GM12878 (cell line): ENCODE data around the gene DLL1. TPM values are rescaled to one million over a fixed set of nuclear protein-coding genes. Genes with fewer than 3 reads are reported as not detected.

ENCODE experiments used
- ATAC-seq: fragments of 200-7000 bp; cut with Tn5 transposase; 3 replicates; pipeline ENCODE4 v1.9.1; 2020; ENCODE audit warnings: mild to moderate bottlenecking, moderate library complexity
- BruUV-seq: library from RNA; stranded (reverse); fragments of 400-500 nt; replicated peaks from 2 replicates; lab custom pipeline; 2021; lab: Mats Ljungman, UMichigan
- CTCF ChIA-PET: fragments of 300-600 bp; sonication (Branson Sonifier 250); formaldehyde crosslinking; extraction: SDS; loops from one replicate; lab custom pipeline; 2021; ENCODE audit warnings: inconsistent platforms; lab: Yijun Ruan, JAX
- POLR2A ChIA-PET: fragments of 350-600 bp; formaldehyde crosslinking; extraction: SDS; loops from one replicate; lab custom pipeline; 2021; ENCODE audit warnings: inconsistent platforms; lab: Charles Lee
- RAD21 ChIA-PET: fragments of 300-600 bp; sonication (Branson Sonifier 250); formaldehyde crosslinking; loops from one replicate; lab custom pipeline; 2023; ENCODE audit warnings: antibody characterized with exemption; ENCODE audit not compliant: unreplicated experiment; lab: Charles Lee
- SMC1A ChIA-PET: fragments of 300-600 bp; sonication (Branson Sonifier 250); formaldehyde crosslinking; loops from one replicate; lab custom pipeline; 2023; ENCODE audit not compliant: unreplicated experiment, uncharacterized antibody; lab: Charles Lee
- DNase-seq: peaks from one replicate; pipeline ENCODE4 v3.0.0-alpha.2; 2011; ENCODE audit warnings: low read depth, low spot score
- FAIRE-seq: peaks from 3 replicates; lab custom pipeline; 2011; peaks lifted over from hg19 to GRCh38; lab: Jason Lieb, UNC
- H2AFZ ChIP-seq: 2 replicates; pipeline ENCODE4 v1.6.0; 2011; ENCODE audit warnings: low read depth, low read length, control low read depth; ENCODE audit not compliant: control insufficient read depth
- H3K27ac ChIP-seq: 2 replicates; pipeline ENCODE4 v1.5.1; 2011; ENCODE audit warnings: control low read depth; ENCODE audit not compliant: control insufficient read depth, insufficient read depth
- H3K27me3 ChIP-seq, 2 experiments: replicated peaks in 1 of 2; 2 replicates each; pipeline versions ENCODE4 v1.6.0 to v1.6.1; 2011; ENCODE audit warnings: low read length in 1 of 2; ENCODE audit not compliant: control insufficient read depth in 2 of 2, insufficient read depth in 2 of 2
- H3K36me3 ChIP-seq, 2 experiments: 2 replicates each; pipeline ENCODE4 v1.5.1; 2011; ENCODE audit warnings: low read length in 1 of 2; ENCODE audit not compliant: control insufficient read depth in 2 of 2, insufficient read depth in 2 of 2
- H3K4me1 ChIP-seq: 2 replicates; pipeline ENCODE4 v1.6.1; 2011; ENCODE audit warnings: mild to moderate bottlenecking, low read length, moderate library complexity, mixed read lengths; ENCODE audit not compliant: control insufficient read depth, insufficient read depth
- H3K4me2 ChIP-seq: 2 replicates; pipeline ENCODE4 v1.6.0; 2011; ENCODE audit warnings: control low read depth; ENCODE audit not compliant: control insufficient read depth, insufficient read depth
- H3K4me3 ChIP-seq: fragments of 200-600 bp; sonication (generic); 2 replicates; pipeline ENCODE4 v1.5.1; 2016
- H3K79me2 ChIP-seq: 2 replicates; pipeline ENCODE4 v1.6.0; 2011; ENCODE audit warnings: low read length; ENCODE audit not compliant: control insufficient read depth, insufficient read depth
- H3K9ac ChIP-seq: 2 replicates; pipeline ENCODE4 v1.8.0; 2011; ENCODE audit warnings: low read length, control low read depth, mixed read lengths; ENCODE audit not compliant: control insufficient read depth, insufficient read depth
- H3K9me3 ChIP-seq: replicated peaks from 3 replicates; pipeline ENCODE4 v1.5.1; 2011; ENCODE audit warnings: mild to moderate bottlenecking, low read length; ENCODE audit not compliant: control insufficient read depth, insufficient read depth
- H4K20me1 ChIP-seq: 2 replicates; pipeline ENCODE4 v1.6.0; 2011; ENCODE audit not compliant: control insufficient read depth, insufficient read depth
- BCL11A ChIP-seq: IDR thresholded peaks from 2 replicates; pipeline ENCODE4 v1.6.1; 2011; ENCODE audit warnings: low read depth, low read length
- BHLHE40 ChIP-seq, 2 experiments: fragments of 450-650 bp in 1 of 2; IDR thresholded peaks; 2 replicates each; pipeline ENCODE4 v1.6.1; 2011 to 2017; ENCODE audit warnings: low read depth in 2 of 2, borderline replicate concordance in 1 of 2, improper control_type of control experiment in 1 of 2, low read length in 1 of 2, mild to moderate bottlenecking in 1 of 2
- EP300 ChIP-seq, 2 experiments: fragments of 150-350 bp in 1 of 2; IDR thresholded peaks; 2 replicates each; pipeline ENCODE4 v1.6.1; 2011 to 2012; ENCODE audit warnings: low read depth in 2 of 2, low read length in 2 of 2, borderline replicate concordance in 1 of 2, improper control_type of control experiment in 1 of 2, inconsistent platforms in 1 of 2; ENCODE audit not compliant: control insufficient read depth in 1 of 2
- FOXM1 ChIP-seq: IDR thresholded peaks from 2 replicates; pipeline ENCODE4 v1.6.1; 2012; ENCODE audit warnings: low read depth, mild to moderate bottlenecking, inconsistent platforms, low read length, moderate library complexity
- HDGF ChIP-seq: fragments of 450-650 bp; IDR thresholded peaks from 2 replicates; pipeline ENCODE4 v1.6.1; 2016; ENCODE audit warnings: antibody characterized with exemption
- HSF1 ChIP-seq: fragments of 150-350 bp; IDR thresholded peaks from 2 replicates; pipeline ENCODE4 v1.6.1; 2014; ENCODE audit warnings: mild to moderate bottlenecking, low read depth, low read length
- MTA3 ChIP-seq: IDR thresholded peaks from 2 replicates; pipeline ENCODE4 v1.6.1; 2012; ENCODE audit warnings: low read length, inconsistent platforms, borderline replicate concordance
- PAX5 ChIP-seq: IDR thresholded peaks from 2 replicates; pipeline ENCODE4 v1.6.1; 2011; ENCODE audit warnings: low read depth, low read length, borderline replicate concordance
- PKNOX1 ChIP-seq: fragments of 450-650 bp; IDR thresholded peaks from 2 replicates; pipeline ENCODE4 v1.6.1; 2016; ENCODE audit warnings: mild to moderate bottlenecking
- SPI1 ChIP-seq: IDR thresholded peaks from 2 replicates; pipeline ENCODE4 v1.6.1; 2011; ENCODE audit warnings: low read depth, mild to moderate bottlenecking, low read length, moderate library complexity, borderline replicate concordance; ENCODE audit not compliant: insufficient read depth
- SREBF1 ChIP-seq: IDR thresholded peaks from 2 replicates; pipeline ENCODE4 v1.6.1; 2012; ENCODE audit warnings: mild to moderate bottlenecking, low read length
- TAF1 ChIP-seq: IDR thresholded peaks from 2 replicates; pipeline ENCODE4 v1.6.1; 2011; ENCODE audit warnings: mild to moderate bottlenecking, low read depth, low read length, borderline replicate concordance
- ZNF217 ChIP-seq: fragments of 450-650 bp; IDR thresholded peaks from 2 replicates; pipeline ENCODE4 v1.6.1; 2017; ENCODE audit warnings: antibody characterized with exemption, mild to moderate bottlenecking
- WGBS: methylation state at CpG from one replicate; pipeline ENCODE4 v1.1.6; 2016; ENCODE audit warnings: low lambda C conversion rate; ENCODE audit not compliant: insufficient replicate concordance, insufficient coverage; ENCODE audit errors: missing lambda C conversion rate; 5-methylcytosine and 5-hydroxymethylcytosine counted together
- in situ Hi-C: fragments of 300-500 bp; cut with MboI; formaldehyde crosslinking; loops from 9 replicates; pipeline ENCODE4 v1.14.3; 2018; ENCODE audit warnings: mixed read lengths
- intact Hi-C: fragments of 100-400 bp; cut with micrococcal nuclease; formaldehyde crosslinking; loops from one replicate; pipeline ENCODE4 v1.14.2; 2022; ENCODE audit not compliant: unreplicated experiment
- polyA plus RNA-seq, 11 experiments: library from polyadenylated mRNA; depleted of rRNA in 4 of 11; unstranded in 6 of 11; stranded (reverse) in 5 of 11; fragments of >200 nt; fragmentation: Nextera tagmentation in 4 of 11; fragmentation: Illumina TruSeq in 1 of 11; extraction: Ambion mirVana in 4 of 11; extraction: Trizol in 1 of 11; gene quantifications; 1 replicate in 1 of 11; 2 replicates in 10 of 11; pipeline versions ENCODE4 v1.2.1 to v1.2.3, GENCODE V29; 2011 to 2016; ENCODE audit warnings: inconsistent platforms in 2 of 11, missing spikeins in 2 of 11, low read depth in 1 of 11
- total RNA-seq, 4 experiments: library from RNA; depleted of rRNA in 3 of 4; stranded (reverse); fragments of >200 nt in 3 of 4; fragmentation: Illumina TruSeq in 1 of 4; extraction: Trizol in 1 of 4; gene quantifications; 2 replicates each; pipeline versions ENCODE4 v1.2.1 to v1.2.3, GENCODE V29; 2013 to 2021
- TF ChIP-seq, protein P1 (sequence below): IDR thresholded peaks from 2 replicates; pipeline ENCODE4 v1.6.1; 2012; ENCODE audit warnings: low read depth, low read length, improper control_type of control experiment
- TF ChIP-seq, protein P2 (sequence below): IDR thresholded peaks from 2 replicates; pipeline ENCODE4 v1.6.1; 2012; ENCODE audit warnings: mild to moderate bottlenecking, low read depth, low read length

DLL1 gene
- total and polyA plus RNA-seq, 10 of the 15 experiments (the other 5 are each of a cell fraction or from before 2014, with no cell fraction given): 0.02 to 0.80 (median 0.19) TPM

GRCh38 chr6:170270984-170271593 is 19.8 kb downstream of the DLL1 start (continued):
- TF ChIP-seq BHLHE40 (IDR thresholded peaks at IDR 0.05; ENCODE audit: borderline replicate concordance in 1 of 2, low read depth in 2 of 2, low read length in 1 of 2) (no peak), HDGF (no peak), SREBF1 (no peak), FOXM1 (no peak), BCL11A (no peak), TAF1 (no peak), PAX5 (no peak)
- TF ChIP-seq, protein P1, sequence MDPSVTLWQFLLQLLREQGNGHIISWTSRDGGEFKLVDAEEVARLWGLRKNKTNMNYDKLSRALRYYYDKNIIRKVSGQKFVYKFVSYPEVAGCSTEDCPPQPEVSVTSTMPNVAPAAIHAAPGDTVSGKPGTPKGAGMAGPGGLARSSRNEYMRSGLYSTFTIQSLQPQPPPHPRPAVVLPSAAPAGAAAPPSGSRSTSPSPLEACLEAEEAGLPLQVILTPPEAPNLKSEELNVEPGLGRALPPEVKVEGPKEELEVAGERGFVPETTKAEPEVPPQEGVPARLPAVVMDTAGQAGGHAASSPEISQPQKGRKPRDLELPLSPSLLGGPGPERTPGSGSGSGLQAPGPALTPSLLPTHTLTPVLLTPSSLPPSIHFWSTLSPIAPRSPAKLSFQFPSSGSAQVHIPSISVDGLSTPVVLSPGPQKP: no peak
- TF ChIP-seq, all 136 proteins: peak for 0

GRCh38 chr6:170269846-170270541 is 20.9 kb downstream of the DLL1 start:
- ChIA-PET CTCF (no interaction called here), SMC1A (no interaction called here), RAD21 (no interaction called here), POLR2A (no interaction called here)
- no peak overlapping the region for H3K4me2 ChIP-seq
- no peak overlapping the region for H3K9ac ChIP-seq
- DNase-seq: no peak
- ATAC-seq: no peak
- H2AFZ ChIP-seq: no peak overlapping the region
- no peaks in the 10 kb centered on the region for H3K27me3 ChIP-seq
- TF ChIP-seq, protein P2, sequence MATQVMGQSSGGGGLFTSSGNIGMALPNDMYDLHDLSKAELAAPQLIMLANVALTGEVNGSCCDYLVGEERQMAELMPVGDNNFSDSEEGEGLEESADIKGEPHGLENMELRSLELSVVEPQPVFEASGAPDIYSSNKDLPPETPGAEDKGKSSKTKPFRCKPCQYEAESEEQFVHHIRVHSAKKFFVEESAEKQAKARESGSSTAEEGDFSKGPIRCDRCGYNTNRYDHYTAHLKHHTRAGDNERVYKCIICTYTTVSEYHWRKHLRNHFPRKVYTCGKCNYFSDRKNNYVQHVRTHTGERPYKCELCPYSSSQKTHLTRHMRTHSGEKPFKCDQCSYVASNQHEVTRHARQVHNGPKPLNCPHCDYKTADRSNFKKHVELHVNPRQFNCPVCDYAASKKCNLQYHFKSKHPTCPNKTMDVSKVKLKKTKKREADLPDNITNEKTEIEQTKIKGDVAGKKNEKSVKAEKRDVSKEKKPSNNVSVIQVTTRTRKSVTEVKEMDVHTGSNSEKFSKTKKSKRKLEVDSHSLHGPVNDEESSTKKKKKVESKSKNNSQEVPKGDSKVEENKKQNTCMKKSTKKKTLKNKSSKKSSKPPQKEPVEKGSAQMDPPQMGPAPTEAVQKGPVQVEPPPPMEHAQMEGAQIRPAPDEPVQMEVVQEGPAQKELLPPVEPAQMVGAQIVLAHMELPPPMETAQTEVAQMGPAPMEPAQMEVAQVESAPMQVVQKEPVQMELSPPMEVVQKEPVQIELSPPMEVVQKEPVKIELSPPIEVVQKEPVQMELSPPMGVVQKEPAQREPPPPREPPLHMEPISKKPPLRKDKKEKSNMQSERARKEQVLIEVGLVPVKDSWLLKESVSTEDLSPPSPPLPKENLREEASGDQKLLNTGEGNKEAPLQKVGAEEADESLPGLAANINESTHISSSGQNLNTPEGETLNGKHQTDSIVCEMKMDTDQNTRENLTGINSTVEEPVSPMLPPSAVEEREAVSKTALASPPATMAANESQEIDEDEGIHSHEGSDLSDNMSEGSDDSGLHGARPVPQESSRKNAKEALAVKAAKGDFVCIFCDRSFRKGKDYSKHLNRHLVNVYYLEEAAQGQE: no peak
- TF ChIP-seq SPI1 (no peak), EP300 (IDR thresholded peaks at IDR 0.05; ENCODE audit: borderline replicate concordance in 1 of 2, control insufficient read depth in 1 of 2, low read depth in 2 of 2, low read length in 2 of 2) (no peak), ZNF217 (no peak), PKNOX1 (no peak), HSF1 (no peak), MTA3 (no peak)
- H3K36me3 ChIP-seq: no peaks in the 10 kb centered on the region
- BruUV-seq: no TSS peak
- FAIRE-seq: no peak
- intact Hi-C loops: no loop called here
- no peak overlapping the region for H3K4me3 ChIP-seq
- in situ Hi-C loops: no loop called here
- H4K20me1 ChIP-seq: no peaks in the 10 kb centered on the region
- H3K27ac ChIP-seq: no peak overlapping the region
- peaks cover 13% of the 10 kb centered on the region for H3K4me1 ChIP-seq
- H3K79me2 ChIP-seq: no peaks in the 10 kb centered on the region
- no peaks in the 10 kb centered on the region; the same call in 2 of the 3 replicates for H3K9me3 ChIP-seq
- 57% methylated on average over 17 of the region's 17 CpGs for WGBS
